Lung (tissue), 12 donors: ENCODE results near the gene SLC37A3. TPM values are rescaled to one million over a fixed set of nuclear protein-coding genes. Genes with fewer than 3 reads are reported as not detected.

Experiments
- ATAC-seq: fragments of 200-7000 bp; cut with Tn5 transposase; one replicate; pipeline ENCODE4 v1.9.1; 2020; ENCODE audit warnings: moderate number of reproducible peaks; ENCODE audit not compliant: insufficient read depth, low FRiP score
- DNase-seq, 3 donors: peaks; one replicate each; pipeline ENCODE4 v3.0.0-alpha.2; 2013 to 2017
- H3K27ac ChIP-seq, 2 donors: one replicate each; pipeline ENCODE4 v1.5.1; 2013; ENCODE audit warnings: mild to moderate bottlenecking in 2 of 2, moderate library complexity in 2 of 2, control low read depth in 1 of 2, inconsistent platforms in 1 of 2, low read depth in 1 of 2, low read length in 1 of 2
- H3K27me3 ChIP-seq, 3 donors: one replicate each; pipeline ENCODE4 v1.5.1; 2013; ENCODE audit warnings: low read length in 2 of 3; ENCODE audit not compliant: control insufficient read depth in 3 of 3, insufficient read depth in 3 of 3
- H3K36me3 ChIP-seq, 4 donors: one replicate each; pipeline ENCODE4 v1.5.1; 2013; ENCODE audit warnings: low read length in 4 of 4, mild to moderate bottlenecking in 1 of 4, moderate library complexity in 1 of 4; ENCODE audit not compliant: control insufficient read depth in 4 of 4, insufficient read depth in 4 of 4
- H3K4me1 ChIP-seq, 5 donors: one replicate each; pipeline ENCODE4 v1.5.1; 2013; ENCODE audit warnings: low read length in 5 of 5, mild to moderate bottlenecking in 2 of 5, moderate library complexity in 1 of 5; ENCODE audit not compliant: control insufficient read depth in 5 of 5, insufficient read depth in 5 of 5
- H3K4me3 ChIP-seq: one replicate; pipeline ENCODE4 v1.5.1; 2013; ENCODE audit warnings: mild to moderate bottlenecking, control low read depth, moderate library complexity
- H3K9ac ChIP-seq, 2 donors: one replicate each; pipeline ENCODE4 v1.5.1; 2013; ENCODE audit warnings: low read length in 2 of 2, control low read depth in 1 of 2; ENCODE audit not compliant: insufficient read depth in 1 of 2
- H3K9me3 ChIP-seq, 4 donors: one replicate each; pipeline ENCODE4 v1.5.1; 2013; ENCODE audit warnings: low read length in 3 of 4, mild to moderate bottlenecking in 1 of 4, moderate library complexity in 1 of 4; ENCODE audit not compliant: control insufficient read depth in 4 of 4, insufficient read depth in 3 of 4
- WGBS, 2 donors: extraction: QIAGEN DNeasy Blood & Tissue Kit; methylation state at CpG; one replicate each; pipeline ENCODE4 v1.1.7; 2013; 5-methylcytosine and 5-hydroxymethylcytosine counted together
- polyA plus RNA-seq, 2 donors: library from polyadenylated mRNA; stranded (reverse); fragments of 200-250 nt; gene quantifications; one replicate each; pipeline ENCODE4 v1.2.1, GENCODE V29; 2013
- total RNA-seq, 2 donors: library from RNA; depleted of rRNA in 1 of 2; stranded (reverse); fragments of >200 nt in 1 of 2; gene quantifications; one replicate each; pipeline ENCODE4 v1.2.1, GENCODE V29; 2014 to 2021
- TF ChIP-seq, protein P1 (sequence below): IDR thresholded peaks from 2 replicates; pipeline ENCODE4 v1.5.1; 2012; ENCODE audit warnings: mild to moderate bottlenecking; ENCODE audit errors: control extremely low read depth, extremely low read depth
- donor health status: control.
- donor health status: control.
- donor health status: Bipolar disorder and iron deficiency.
- donor health status: healthy.
- donor health status: DM: yes; HTN: yes; CAD: no.

The SLC37A3 gene
- total and polyA plus RNA-seq, 4 donors = 19.2 to 53.4 (median 26.8) TPM

DNA sequence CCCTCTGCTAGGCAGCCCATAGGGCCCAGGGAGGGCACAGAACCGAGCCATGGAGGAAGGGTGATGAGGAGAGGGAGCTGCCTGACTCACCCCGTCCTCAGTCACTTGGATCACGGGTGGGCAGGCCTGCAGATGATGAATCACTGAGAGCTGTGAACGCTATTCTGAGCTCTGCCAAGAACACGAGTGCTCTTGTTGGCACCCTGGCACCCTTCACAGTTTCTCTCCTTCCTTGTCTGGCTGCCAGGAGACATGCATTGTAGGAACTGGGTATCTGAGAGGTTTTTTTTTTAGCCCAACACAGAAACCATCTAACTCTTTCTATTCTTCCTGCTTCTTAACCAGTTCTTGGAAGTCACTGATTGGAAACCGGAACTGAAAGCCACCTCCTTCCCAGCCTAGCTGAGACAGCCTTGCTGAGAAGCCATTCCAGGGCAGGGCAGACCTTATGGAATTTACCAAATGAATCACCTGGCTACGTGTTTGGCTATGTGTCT lies 82.1 kb downstream of the SLC37A3 start:
- DNase-seq (peak in 2 of 3 donors; percentile 25 to 52), ATAC-seq (peak; percentile 91)
- Histone ChIP-seq H3K27ac (peak overlapping the region in 1 of 2 donors; percentile 71), H3K27me3 (no peaks in the 10 kb centered on the region), H3K9me3 (peaks cover 0 to 4% (median 0%) of the 10 kb centered on the region in 4 donors), H3K4me3 (peak overlapping the region; percentile 8), H3K9ac (no peak overlapping the region), H3K36me3 (no peaks in the 10 kb centered on the region), H3K4me1 (peaks cover 3 to 23% (median 9%) of the 10 kb centered on the region in 5 donors)
- TF ChIP-seq, protein P1, sequence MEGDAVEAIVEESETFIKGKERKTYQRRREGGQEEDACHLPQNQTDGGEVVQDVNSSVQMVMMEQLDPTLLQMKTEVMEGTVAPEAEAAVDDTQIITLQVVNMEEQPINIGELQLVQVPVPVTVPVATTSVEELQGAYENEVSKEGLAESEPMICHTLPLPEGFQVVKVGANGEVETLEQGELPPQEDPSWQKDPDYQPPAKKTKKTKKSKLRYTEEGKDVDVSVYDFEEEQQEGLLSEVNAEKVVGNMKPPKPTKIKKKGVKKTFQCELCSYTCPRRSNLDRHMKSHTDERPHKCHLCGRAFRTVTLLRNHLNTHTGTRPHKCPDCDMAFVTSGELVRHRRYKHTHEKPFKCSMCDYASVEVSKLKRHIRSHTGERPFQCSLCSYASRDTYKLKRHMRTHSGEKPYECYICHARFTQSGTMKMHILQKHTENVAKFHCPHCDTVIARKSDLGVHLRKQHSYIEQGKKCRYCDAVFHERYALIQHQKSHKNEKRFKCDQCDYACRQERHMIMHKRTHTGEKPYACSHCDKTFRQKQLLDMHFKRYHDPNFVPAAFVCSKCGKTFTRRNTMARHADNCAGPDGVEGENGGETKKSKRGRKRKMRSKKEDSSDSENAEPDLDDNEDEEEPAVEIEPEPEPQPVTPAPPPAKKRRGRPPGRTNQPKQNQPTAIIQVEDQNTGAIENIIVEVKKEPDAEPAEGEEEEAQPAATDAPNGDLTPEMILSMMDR = no peak
- WGBS, 2 donors = 12 to 57% methylated on average over 7 of the region's 7 CpGs

DNA sequence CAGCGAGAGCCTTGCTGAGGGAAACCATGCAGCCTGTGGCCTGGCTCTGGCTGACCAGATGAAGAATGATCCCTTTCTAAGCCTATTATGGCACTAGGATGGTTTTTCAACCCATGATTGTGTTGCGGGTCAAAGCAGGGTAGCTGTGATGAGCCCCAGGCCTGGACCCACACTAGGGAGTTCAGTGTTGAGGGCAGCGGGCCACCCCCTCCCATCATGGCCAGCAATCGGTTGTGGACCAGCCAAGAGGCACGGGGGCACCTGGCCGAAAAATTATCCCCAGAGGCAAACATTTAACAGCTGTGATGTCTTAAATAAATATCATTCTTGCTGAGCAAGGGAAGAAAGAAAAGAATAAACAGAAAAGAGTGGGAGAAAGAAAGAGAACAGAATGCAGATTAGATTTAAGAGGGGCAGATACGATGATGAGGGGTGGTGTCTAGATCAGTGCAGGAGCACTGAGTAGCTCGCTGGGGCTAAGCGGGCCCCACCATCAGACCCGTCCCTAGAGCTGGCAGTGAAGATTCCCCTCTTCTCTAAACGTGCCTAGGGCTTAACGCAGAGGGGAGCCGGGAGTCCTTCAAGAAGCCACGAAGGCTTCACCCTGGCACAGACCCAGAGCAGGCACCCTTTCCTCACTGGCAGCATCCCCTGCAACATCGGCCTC lies 82.7 kb downstream of the SLC37A3 start:
- WGBS, 2 donors = 55 to 66% methylated on average over 15 of the region's 15 CpGs

DNA sequence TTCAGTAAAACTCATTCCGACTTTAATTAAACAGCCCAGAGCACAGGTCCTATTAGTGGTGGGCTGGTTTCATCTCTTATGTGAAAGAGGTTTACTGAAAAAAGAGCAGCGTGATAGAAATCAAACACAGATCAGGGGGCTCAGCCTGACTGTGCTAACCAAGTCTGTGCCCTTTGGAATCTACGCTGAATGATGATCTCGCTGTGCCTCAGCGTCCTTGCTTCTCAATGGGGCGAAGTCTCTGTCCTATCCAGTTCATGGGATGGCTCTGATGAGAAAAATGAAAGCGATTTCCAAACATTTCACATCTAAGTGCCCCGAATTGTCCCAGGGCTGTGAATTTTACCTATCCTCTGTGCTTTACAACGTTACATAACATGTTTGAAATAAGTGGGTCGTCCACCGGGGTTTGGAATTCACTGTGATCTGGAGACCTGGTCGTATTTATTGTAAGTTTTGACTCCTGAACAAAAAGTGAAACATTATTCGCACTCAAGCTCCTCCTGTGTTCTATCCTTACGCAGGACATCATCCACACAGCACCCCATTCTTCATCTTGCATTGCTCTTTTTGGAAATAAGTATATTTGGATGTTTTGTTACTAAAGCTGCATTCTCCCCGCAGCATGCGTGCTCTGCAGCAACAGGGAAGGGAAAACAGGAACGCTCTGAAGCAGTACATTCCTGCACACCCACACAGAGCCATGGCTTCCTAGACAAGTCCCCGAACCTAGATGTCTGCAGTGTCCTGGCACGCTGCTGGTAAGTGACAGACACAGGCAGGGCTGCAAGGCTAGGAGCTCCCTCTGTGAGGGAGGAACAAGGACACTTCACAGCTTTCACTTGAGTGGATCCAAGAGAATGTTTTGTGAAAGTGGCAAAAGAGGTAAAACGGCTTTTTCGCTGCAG lies 83.5 kb downstream of the SLC37A3 start:
- WGBS, 2 donors = 67 to 73% methylated on average over 21 of the region's 21 CpGs
- no peak for ATAC-seq
- no peaks in the 10 kb centered on the region for H3K36me3 ChIP-seq
- H3K4me1 ChIP-seq = peaks cover 3 to 28% (median 9%) of the 10 kb centered on the region in 5 donors
- no peak overlapping the region for H3K4me3 ChIP-seq
- TF ChIP-seq, protein P1 = no peak
- H3K9me3 ChIP-seq = peaks cover 0 to 4% (median 0%) of the 10 kb centered on the region in 4 donors
- H3K9ac ChIP-seq = no peak overlapping the region
- DNase-seq = peak in 2 of 3 donors; percentile 26 to 51
- no peaks in the 10 kb centered on the region for H3K27me3 ChIP-seq
- H3K27ac ChIP-seq = peak overlapping the region in 1 of 2 donors; percentile 52

More for the DNA sequence above, 82.7 kb downstream of the SLC37A3 start:
- H3K27me3 ChIP-seq = no peaks in the 10 kb centered on the region
- peaks cover 0 to 4% (median 0%) of the 10 kb centered on the region in 4 donors for H3K9me3 ChIP-seq
- peak overlapping the region; percentile 8 for H3K4me3 ChIP-seq
- no peaks in the 10 kb centered on the region for H3K36me3 ChIP-seq
- no peak overlapping the region for H3K9ac ChIP-seq
- peak in 2 of 3 donors; percentile 10 to 35 for DNase-seq
- H3K4me1 ChIP-seq = peaks cover 3 to 23% (median 9%) of the 10 kb centered on the region in 5 donors
- no peak for ATAC-seq
- peak overlapping the region in 1 of 2 donors; percentile 71 for H3K27ac ChIP-seq
- TF ChIP-seq, protein P1 = no peak
